Measurements from ENCODE around the gene DCXR.

Gene DCXR

DNA sequence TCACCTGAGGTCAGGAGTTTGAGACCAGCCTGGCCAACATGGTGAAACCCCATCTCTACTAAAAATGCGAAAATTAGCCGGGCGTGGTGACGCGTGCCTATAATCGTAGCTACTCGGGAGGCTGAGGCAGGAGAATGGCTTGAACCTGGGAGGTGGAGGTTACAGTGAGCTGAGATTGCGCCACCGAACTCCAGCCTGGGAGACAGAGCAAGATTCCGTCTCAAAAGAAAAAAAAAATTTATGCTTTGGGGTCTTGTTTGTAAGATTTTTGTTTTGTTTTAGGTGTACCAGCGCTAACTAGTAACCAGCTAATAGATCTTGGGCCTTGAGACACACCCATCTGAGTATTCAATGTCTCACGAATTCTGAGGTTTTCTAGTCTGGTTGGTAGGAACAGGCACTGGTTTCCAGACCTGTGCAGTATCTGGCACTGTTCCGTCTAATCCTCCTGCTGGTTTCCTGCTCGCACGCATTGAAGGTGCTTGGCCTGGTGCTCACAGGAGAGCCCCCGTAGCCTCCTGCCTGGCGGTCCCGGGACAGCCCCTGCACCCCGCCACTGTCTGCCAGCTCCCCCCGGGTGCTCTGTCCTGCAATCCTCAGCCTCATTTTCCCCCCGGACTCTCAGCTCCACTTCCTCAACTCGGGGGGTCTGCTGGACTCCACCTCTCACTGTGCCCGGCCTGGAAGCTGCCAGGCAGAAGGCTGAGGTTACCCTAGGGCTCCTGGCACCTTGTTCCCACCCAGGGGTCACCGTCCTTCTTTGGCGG lies 38.7 kb upstream of the DCXR start:
- DNase-seq, result no peak

DNA sequence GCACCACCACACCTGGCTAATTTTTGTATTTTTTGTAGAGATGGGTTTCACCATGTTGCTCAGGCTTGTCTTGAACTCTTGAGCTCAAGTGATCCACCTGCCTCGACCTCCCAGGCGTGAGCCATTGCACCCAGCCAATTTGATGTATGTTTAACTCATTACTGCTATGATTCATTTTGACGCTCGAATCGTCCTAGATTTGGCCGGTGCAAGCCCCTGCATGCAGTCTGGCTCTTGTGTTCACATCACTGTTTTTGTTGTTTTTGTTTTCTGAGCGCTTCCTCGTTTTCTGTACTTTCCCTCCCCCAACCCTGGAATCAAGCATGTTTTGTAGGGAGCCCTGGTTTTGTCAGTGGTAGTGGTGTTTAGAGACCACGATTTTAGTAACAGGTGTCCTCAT lies 35.9 kb upstream of the DCXR start:
- DNase-seq, result no peak

DNA sequence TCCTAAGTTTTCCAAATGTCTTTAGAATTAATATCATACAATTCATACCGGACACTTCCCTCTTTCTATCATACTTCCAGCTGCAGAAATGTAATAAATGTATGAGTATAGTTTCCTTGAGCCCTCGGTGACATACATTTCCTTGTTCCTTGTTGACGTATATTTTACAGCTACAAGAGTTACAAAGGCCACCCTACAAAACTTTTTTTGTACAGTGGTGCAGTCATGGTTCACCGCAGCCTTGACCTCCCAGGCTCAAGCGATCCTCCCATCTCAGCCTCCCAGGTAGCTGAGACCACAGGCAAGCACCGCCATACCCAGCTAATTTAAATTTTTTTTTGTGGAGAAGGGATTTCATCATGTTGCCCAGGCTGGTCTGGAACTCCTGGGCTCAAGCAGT lies 35.3 kb upstream of the DCXR start:
- no peak for DNase-seq

DNA sequence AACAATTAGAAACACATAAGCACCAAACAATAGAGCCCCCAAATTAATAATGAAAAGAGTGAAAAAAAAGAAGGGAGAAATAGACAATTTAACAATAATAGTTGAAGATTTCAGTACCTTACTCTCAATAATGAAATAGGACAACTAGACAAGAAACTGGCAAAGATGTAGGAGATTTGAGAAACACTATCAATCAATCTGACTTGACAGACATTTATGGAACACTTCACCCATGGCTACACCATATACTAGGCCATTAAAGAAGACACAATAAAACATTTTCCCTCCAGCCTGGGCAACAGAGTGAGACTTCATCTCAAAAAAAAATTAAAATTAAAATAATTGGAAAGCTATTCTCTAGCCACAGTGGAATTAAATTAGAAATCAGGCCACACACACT lies 33.1 kb upstream of the DCXR start:
- no peak for DNase-seq

DNA sequence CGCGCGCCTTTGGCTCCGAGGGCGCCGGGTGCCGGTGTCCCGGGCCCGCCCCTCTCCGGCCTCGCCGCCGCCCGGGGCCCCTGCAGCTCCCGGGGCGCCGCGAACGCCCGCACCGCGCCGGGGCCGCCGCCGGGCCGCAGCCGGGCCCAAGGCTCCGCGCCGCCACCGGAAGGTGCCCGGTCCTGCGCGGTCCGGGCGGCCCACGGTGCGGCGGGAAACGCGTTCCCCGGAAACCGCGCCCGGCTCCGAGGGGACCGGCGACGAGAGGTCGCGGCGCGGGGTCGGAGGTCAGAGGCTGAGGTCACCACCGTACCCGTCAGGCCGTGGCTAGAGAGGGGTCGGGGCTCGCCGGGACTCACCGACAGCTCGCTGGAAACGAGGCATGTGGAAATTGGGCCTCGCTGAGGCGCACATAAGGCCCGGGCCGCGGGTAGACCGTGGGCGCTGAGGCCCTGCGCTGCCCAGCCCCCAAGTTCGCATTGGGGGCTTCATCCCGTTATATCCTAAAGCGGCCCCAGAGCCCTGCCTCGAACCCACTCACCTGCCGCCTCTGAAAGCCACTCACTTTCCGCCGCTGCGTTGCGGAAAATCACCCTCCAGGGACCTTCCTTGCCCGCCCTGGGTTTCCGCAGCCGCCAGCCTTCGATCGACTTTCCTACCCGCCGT lies 28.3 kb upstream of the DCXR start, which contains the start of gene DUS1L:
Gene DUS1L (minus strand): TSS at position 167 of the 666 bp plus-strand sequence. CDS start 745 bp downstream, outside the sequence.
- DNase-seq, result peak; percentile 82

DNA sequence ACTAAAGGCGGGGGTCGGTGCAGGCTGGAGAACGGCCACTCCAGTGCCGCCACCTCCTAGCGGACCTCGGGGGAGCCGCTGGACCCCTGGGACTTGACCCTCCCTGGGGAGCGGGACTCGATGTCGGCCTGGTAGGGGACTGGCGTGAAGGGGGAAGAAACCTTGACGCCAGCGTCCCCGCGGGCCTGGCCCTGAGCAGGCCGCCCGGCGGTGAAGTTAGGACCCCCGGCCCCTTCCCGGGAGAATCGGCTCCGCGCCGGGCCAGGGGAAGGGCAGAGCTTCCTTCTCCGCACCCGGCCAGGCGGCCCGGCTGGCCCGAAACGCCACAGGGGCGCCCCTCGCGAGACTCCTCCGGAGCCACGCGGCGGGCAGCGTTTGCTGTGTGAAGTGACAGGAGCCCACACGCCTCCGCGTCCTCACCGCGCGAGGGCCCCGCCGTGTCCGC lies 27.7 kb upstream of the DCXR start:
- peak; percentile 49 for DNase-seq

DNA sequence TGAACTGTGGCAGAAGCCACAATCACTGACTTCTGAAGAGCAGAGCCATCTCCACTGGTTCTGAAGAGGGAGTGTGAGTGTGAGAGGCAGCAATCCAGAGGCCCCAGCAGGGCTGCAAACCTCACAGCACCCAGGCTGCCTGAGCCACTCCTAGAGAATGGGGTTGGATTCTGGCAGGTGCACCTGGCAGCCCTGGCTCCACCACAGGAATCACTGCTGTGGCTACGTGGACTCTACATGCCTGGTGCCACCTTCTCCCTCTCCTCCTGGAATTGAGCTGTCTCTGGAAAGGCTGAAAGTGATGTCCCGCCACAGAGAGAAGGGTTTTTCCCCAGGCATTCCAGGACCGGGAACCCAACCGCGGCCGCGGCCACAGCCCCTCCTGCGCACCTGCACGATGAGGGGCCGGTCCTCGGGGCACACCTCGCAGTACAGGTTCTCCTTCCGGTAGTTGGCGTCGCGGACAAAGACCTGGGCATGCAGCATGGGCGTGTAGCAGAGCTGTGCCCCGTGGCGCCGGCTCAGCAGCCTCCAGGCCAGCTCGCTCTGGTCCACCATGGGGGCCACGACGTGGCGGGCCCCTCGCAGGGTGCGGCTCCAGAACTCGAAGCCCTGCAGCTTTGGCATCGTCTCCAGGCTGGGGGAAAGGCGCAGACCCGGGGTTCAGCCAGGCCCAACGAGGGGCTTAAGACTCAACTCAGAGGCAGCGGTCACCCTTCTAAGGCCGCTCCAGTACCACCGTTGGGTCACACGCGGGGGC lies 27.1 kb upstream of the DCXR start:
- no peak for DNase-seq

DNA sequence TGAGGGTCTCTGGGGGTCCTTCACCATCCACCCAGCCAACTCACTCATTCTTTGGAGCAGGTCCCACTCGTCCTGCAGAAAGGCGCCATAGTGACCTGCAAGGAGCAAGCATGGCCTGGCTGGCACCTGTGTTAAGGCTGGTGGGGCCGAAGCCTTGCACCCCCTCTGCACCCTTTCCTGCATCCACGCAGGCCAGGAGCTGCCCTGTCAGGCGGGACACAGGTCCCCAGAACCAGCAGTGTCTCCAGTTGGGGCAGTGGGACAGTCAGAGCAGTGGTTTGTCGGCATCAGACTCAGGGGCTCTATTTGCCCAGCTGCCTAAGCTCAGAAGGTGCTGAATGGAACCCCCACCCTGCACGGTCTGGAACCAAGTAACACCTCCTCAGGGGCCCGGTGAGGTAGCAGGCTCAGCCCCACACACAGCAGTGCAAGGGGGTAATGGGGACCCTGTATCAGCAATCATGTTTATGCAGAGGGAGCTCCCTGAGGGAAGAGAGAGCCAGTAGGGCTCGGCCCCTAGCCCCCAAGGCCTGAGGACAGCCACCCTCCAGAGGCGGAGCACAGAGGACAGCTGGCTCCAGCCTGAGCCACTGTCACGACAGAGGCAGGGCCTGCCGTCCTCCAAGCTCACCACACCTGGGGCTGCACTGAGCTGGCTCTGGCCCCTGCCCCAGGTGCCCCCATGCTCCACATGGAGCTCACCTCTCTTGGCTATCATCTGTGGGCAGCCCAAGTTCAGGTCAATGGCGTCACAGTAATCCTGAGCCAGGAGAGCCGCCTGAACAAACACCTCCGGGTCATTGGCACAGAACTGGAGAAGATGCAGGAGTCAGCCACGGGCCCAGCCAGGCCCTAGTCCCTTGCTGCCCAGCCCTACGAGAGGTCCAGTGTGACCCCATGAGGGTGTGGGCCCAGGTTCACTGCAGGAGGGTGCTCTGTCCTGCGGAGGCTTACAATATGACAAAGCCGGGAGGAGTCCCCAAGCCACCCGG lies 26.2 kb upstream of the DCXR start:
- no peak for DNase-seq

DNA sequence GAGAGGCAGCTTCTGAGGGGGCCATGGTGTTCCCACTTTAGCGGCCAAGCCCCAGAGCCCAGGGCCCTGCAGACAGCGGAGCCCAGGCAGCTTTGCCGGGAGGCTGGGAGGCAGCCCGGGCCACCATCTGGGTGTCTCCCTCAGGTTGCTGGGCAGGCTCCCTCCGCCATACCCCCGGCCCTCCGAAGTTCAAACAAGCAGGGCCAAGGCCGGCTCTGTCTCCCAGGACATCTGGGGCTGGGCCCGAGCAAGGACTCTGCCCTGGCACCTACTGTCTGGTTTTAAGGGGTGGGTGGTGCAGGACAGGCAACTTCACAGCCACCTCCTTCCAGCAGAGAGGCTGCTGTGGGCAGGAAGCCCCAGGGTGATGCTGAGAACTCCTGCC lies 25.5 kb upstream of the DCXR start:
- no peak for DNase-seq

DNA sequence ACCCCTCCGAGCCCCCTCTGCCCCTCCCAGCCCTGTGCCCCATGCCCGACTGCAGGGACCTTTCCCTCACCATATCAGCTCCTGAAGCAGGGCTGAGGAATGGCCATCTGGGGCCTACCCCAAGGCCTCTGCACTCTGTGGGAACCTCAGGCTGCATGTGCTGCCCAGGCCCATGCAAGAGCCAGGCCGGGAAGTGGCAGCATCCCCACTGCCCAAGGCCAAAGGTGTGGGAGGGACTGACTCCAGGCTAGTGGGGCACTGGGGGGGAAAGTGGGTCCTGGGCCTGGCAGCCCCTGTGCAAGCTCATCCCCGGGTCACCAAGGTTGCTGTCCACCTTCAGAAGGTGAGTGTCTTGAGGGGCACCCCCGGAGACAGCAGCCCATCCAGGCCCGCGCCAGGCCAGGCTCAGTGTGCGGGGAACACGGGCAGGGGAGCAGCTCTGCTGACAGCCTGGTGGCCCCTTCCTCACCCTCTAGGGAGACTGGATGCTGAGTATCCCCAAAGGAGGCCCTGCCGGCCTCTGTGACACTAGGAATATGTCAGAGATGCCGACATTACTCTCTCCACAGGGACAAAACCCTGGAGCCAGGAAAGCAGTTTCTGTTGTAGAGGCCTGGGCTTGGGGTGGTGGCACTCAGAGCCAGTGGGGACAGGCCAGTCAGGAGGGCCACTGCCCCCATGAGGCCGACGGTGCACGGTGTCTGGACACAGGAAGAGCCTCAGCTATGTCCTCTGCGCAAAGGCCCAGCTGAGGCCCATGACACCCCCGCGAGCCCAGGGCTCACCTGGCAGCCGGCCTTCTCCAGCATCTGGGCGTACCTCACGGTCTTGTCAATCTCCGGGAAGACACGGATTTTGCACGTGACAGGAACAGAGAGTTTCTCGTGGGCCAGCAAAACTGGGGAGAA lies 24.8 kb upstream of the DCXR start:
- no peak for DNase-seq

DNA sequence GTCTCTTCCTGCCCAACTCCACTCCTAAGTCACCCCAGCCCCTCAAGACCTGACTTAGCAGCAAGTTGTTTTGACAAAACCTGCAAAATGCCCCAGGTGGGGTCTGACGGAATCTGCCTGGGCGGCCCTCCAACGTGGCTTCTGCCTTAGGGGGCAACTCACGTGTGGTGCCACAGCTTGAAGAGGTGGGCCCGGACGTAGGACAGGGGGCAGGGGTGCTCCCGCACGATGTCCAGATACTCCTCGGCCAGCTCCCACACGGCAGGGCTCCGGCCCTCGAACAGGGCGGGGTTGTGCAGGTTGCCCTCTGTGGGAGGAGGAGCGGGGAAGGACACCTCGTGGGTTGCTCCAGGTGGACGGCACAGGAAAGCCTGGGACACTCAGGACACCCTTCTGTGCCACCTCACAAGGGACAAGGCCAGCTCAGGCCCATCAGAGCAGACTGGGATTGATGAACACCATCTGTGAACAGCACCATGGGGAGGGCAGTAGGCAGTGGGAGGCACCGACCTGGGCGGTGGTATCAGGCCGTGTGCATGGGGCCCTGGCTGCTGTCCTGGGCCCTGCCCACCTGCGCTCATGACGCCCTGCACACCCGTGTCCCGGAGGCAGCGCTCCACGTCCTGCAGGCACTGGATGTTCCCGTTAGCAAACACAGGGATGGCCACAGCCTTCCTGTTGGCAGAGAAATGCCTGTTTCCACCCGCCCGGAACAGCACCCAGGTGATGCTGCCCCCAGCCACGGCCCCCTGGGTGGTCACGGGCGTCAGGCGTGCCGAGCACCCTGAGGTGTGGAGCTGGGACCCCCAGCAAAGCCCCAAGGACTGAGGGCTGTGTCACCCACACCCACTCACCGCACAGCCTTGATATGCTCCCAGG lies 23.8 kb upstream of the DCXR start:
- DNase-seq, result no peak

DNA sequence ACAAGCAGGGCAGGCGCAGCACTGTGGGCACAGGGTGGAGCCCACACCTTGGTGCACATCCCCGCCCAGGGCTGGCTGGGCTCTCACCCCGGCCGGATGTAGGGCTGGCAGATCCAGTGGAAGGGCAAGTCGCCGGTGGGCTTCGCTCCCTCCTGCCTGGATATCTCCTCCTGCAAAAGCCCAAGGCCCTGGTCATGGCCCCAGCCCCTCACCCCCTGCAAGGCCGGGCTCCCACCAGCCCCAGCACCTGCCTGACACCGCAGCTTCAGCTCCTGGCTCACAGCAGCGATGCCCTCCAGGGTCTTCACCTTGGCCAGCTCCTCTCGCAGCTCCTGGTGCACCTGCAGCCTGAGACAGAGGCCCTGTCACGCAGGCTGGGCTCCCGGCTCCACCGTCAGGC lies 23.1 kb upstream of the DCXR start:
- no peak for DNase-seq

DNA sequence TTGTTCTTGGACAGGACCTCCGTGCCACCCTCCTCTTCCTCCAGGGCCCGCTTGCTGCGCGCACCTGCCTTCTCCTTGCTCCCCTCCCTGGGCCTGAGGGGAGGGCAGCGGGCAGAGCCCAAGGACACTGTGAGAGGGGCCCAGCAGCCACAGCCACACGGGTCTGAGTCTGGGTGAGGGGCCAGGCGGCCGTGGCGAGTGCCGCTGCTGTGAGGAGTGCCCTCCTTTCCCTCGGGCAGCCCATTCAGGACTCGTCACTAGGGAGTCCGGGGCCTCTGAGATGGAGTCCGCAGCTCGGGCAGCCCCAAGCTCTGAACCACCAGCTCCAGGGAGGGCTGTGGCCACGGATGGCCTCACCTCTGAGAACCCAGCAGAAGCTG lies 22.5 kb upstream of the DCXR start:
- no peak for DNase-seq

DNA sequence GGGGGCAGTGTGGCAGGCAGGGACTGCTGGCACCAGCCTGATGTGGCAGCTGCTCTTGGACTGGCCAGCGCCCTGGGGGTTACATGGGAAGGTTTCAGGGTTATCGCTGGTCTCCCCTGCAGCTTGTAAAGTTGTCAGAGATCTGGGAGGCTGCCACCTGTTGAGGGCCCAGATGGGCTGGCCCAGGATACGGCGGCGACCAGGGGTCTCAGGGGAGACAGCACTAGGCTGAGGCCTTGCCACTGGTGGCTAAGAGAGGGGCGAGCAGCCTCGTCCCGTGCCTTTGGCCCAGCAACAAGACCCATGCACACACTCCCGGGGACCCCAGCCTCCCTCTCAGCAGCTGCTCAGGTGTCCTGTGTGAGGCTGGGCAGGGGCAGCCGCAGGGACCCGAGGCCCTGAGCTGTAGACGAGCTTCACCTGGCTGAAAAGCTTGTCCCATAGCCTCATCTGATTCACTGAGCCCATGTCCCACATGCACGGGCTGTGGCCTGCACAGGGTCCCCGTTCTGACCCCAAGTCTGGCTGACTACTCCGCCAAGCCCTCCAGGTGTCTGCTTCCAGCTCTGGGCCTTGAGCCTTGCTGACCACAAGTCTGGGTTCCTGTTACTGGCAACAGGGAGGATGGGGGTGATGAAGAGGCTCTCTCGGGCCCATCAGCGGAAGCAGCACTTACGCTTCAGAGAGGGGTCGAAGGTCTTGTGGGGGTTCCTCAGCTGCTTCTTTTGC lies 21.9 kb upstream of the DCXR start:
- DNase-seq, result no peak

DNA sequence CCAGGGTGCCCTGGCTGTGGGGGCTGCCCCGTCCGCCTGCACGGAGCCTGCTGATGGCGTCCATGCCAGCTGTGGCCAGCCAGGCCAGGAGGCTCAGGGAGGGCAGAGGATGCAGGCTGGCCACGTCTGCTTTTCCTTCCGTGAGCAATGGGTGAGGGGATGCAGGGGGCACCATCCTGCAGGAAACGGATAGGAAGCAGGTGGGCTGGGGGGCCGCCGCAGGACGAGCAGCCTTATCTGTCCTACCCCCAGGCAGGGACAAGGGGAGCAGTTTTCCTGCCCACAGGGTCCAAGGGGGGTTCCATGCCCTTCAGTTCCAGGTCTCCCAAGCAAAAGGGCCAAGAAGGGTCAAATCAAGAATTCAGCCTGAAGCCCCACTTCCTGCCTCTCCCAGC lies 21.4 kb upstream of the DCXR start:
- DNase-seq, result no peak

DNA sequence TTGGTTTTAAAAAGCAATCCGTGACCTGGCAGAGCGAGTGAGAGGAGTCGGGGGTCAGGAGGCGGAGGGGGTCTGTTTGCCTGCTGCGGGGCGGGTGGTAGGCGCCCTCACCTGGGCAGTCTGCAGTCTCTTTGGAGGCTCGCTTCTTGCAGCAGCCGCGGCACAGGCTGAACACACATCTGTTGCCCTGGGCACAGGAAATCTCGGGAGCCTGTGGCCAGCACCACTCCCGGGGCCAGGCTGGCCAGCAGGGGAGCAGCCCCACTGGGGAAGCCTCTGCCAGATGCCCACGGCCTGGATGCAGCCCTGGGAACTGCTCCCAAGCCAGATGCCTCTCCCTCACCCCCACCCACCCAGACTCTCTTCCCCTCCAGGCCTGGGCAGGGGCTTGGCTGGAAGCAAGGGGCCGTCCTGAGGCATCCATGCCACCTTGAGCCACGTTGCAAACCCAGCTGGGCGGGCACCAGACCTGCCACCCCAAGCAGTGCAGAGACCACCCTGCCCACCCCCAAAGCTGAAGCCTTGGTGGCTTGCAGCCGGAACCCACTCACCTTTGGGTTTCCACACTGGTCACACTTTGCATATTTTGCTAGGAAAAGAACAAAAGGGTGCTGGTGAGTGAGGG lies 20.8 kb upstream of the DCXR start:
- no peak for DNase-seq

DNA sequence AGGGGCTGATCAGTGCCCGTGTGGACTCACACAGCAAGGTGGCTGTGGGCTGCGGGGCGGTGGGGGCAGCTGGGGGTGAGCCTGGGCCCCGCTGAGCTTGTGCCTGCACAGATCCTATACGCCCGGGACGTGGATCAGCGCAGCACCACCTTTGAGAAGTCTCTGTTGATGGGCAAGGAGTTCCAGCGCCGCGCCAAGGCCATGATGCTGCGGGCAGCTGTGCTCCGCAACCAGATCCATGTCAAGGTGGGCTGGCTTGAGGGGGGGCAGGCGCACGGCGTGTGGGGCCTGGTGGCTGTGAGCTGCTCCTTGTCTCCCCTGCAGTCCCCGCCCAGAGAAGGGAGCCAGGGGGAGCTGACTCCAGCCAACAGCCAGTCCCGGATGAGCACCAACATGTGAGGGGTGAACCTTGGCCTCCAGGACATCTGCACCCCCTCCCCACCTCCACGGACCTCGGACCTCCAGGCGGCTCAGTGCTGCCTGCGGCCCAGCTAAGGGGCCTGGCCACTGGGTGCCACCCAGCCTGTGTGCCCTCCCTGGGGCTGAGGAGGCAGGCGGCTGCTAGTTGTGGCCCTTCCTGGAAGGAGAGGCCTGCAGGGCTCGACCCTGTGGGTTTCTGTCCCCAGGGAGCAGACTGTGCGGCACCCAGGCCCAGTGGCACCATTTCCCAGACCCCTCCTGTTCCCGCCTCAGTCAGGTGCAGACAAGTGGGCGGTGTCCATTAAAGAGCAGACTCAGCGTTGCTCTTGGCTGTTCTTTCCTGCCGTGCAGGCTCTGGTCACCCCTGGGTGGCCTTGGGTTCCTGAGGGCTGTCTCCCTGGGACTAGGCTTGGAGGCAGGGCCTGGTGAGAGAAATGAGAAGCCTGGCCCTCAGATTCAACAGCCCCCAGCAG lies 19.5 kb upstream of the DCXR start:
- no peak for DNase-seq
